Activated CD4-positive, alpha-beta T cell treated with anti-CD3 and anti-CD28 coated beads, Interleukin-2, amount 10 ng/mL, durations not matched to agents 24 days and 14 days (primary cell): Measurements from ENCODE around the gene LAIR2. TPM values are rescaled to one million over a fixed set of nuclear protein-coding genes. Genes with fewer than 3 reads are reported as not detected.
A peak's percentile ranks its signal among the peaks of the same experiment; 100 is the strongest.
"Not testable (repeated sequence)": the region's sequence is repeated elsewhere in the genome, so short reads cannot be mapped to it uniquely, and the experiment has no call there.

Experiments used
- DNase-seq: peaks from one replicate; pipeline ENCODE4 v3.0.0; 2022
- H3K27ac Mint-ChIP-seq: one replicate; pipeline ENCODE4 v1.8.0; 2022; ENCODE audit warnings: mild to moderate bottlenecking, mixed read lengths
- H3K27me3 Mint-ChIP-seq: one replicate; pipeline ENCODE4 v1.8.0; 2022; ENCODE audit warnings: mixed read lengths
- H3K36me3 Mint-ChIP-seq: one replicate; pipeline ENCODE4 v1.8.0; 2022; ENCODE audit warnings: low read depth, mild to moderate bottlenecking, mixed read lengths
- H3K4me1 Mint-ChIP-seq: one replicate; pipeline ENCODE4 v1.8.0; 2021; ENCODE audit warnings: mixed read lengths
- H3K4me3 Mint-ChIP-seq: one replicate; pipeline ENCODE4 v1.8.0; 2022; ENCODE audit warnings: mild to moderate bottlenecking, moderate library complexity, mixed read lengths
- H3K9me3 Mint-ChIP-seq: one replicate; pipeline ENCODE4 v1.8.0; 2021; ENCODE audit warnings: mixed read lengths
- intact Hi-C: fragments of 100-400 bp; cut with micrococcal nuclease; formaldehyde crosslinking; loops from one replicate; pipeline ENCODE4 v1.15.1; 2023
- total RNA-seq: library from RNA; stranded (reverse); gene quantifications from 2 replicates; pipeline ENCODE4 v1.2.3, GENCODE V29; 2022

Gene LAIR2
- total RNA-seq, 1 donor from 2014 or later, result 35.0 TPM

- intact Hi-C loops, result loop anchor here (5.0 to 10.0 kb wide), 6 partner anchors 269 to 1163 kb away; partner anchors contain the start of genes MYADM, PPP1R12C, PPP6R1 and TSEN34
- peak overlapping the region; percentile 86 for H3K27ac Mint-ChIP-seq
- H3K4me1 Mint-ChIP-seq, result peaks cover 29% of the 10 kb centered on the region
- peaks cover 11% of the 10 kb centered on the region for H3K27me3 Mint-ChIP-seq
- DNase-seq, result no peak
- H3K4me3 Mint-ChIP-seq, result peak overlapping the region; percentile 80
- peaks cover 3% of the 10 kb centered on the region for H3K9me3 Mint-ChIP-seq
- peaks cover 38% of the 10 kb centered on the region for H3K36me3 Mint-ChIP-seq
Observed at GRCh38 chr19:54461613-54462012, 41.0 kb upstream of the LAIR2 start.

- Mint-ChIP-seq H3K4me3 (peak overlapping the region; percentile 80), H3K9me3 (peaks cover 3% of the 10 kb centered on the region), H3K27me3 (peaks cover 11% of the 10 kb centered on the region), H3K27ac (peak overlapping the region; percentile 86), H3K4me1 (peaks cover 29% of the 10 kb centered on the region), H3K36me3 (peaks cover 38% of the 10 kb centered on the region)
- DNase-seq, result no peak
- intact Hi-C loops, result loop anchor here (5.0 to 10.0 kb wide), 6 partner anchors 270 to 1163 kb away; partner anchors contain the start of genes MYADM, PPP1R12C, PPP6R1 and TSEN34
Observed at GRCh38 chr19:54462047-54462654, 40.5 kb upstream of the LAIR2 start.

- H3K36me3 Mint-ChIP-seq, result peaks cover 36% of the 10 kb centered on the region
- H3K27ac Mint-ChIP-seq, result peak overlapping the region; percentile 86
- peaks cover 29% of the 10 kb centered on the region for H3K4me1 Mint-ChIP-seq
- intact Hi-C loops, result loop anchor here (1.0 to 10.0 kb wide), 7 partner anchors 14 to 1162 kb away; partner anchors contain the start of genes LENG8, MYADM, PPP1R12C and PPP6R1
- DNase-seq, result peak; percentile 91
- H3K4me3 Mint-ChIP-seq, result peak overlapping the region; percentile 87
- peaks cover 11% of the 10 kb centered on the region for H3K27me3 Mint-ChIP-seq
- peaks cover 3% of the 10 kb centered on the region for H3K9me3 Mint-ChIP-seq
Observed at GRCh38 chr19:54462655-54463530, 39.7 kb upstream of the LAIR2 start.

- H3K4me1 Mint-ChIP-seq, result peaks cover 26% of the 10 kb centered on the region
- peaks cover 29% of the 10 kb centered on the region for H3K36me3 Mint-ChIP-seq
- H3K4me3 Mint-ChIP-seq, result peak within 1 kb of the TSS; percentile 87
- intact Hi-C loops, result loop anchor here (1.0 to 10.0 kb wide), 8 partner anchors 14 to 1161 kb away; partner anchors contain the start of genes CNOT3, LENG8, MYADM and PPP1R12C
- peak within 1 kb of the TSS; percentile 90 for H3K27ac Mint-ChIP-seq
- peak; percentile 99 for DNase-seq
- H3K9me3 Mint-ChIP-seq, result peaks cover 3% of the 10 kb centered on the region
- peaks cover 16% of the 10 kb centered on the region for H3K27me3 Mint-ChIP-seq
Observed at GRCh38 chr19:54463531-54464043, 39.0 kb upstream of the LAIR2 start, which contains the start of gene LENG9. Gene LENG9, minus strand, starts transcription at chr19:54463778. Its CDS starts 252 bp downstream, at chr19:54463526.

GRCh38 chr19:54464044-54464629, 38.5 kb upstream of the LAIR2 start:
- Mint-ChIP-seq H3K27me3 (peaks cover 21% of the 10 kb centered on the region), H3K27ac (peak overlapping the region; percentile 90), H3K36me3 (peaks cover 24% of the 10 kb centered on the region), H3K4me1 (peaks cover 23% of the 10 kb centered on the region), H3K9me3 (peaks cover 3% of the 10 kb centered on the region), H3K4me3 (peak overlapping the region; percentile 87)
- intact Hi-C loops, result loop anchor here (1.0 to 10.0 kb wide), 7 partner anchors 272 to 1161 kb away; partner anchors contain the start of genes CNOT3, MYADM, PPP1R12C and PPP6R1
- DNase-seq, result peak; percentile 96

- Mint-ChIP-seq H3K4me3 (peak overlapping the region; percentile 87), H3K9me3 (peaks cover 3% of the 10 kb centered on the region), H3K4me1 (peaks cover 20% of the 10 kb centered on the region), H3K36me3 (peaks cover 19% of the 10 kb centered on the region), H3K27me3 (peaks cover 28% of the 10 kb centered on the region), H3K27ac (peak overlapping the region; percentile 90)
- peak; percentile 95 for DNase-seq
- intact Hi-C loops, result loop anchor here (1.0 to 10.0 kb wide), 7 partner anchors 273 to 1160 kb away; partner anchors contain the start of genes CNOT3, MYADM, PPP1R12C and PPP6R1
Observed at GRCh38 chr19:54464630-54465425, 37.8 kb upstream of the LAIR2 start.

GRCh38 chr19:54465426-54466109, 37.1 kb upstream of the LAIR2 start:
- peaks cover 35% of the 10 kb centered on the region for H3K27me3 Mint-ChIP-seq
- peaks cover 19% of the 10 kb centered on the region for H3K36me3 Mint-ChIP-seq
- intact Hi-C loops, result loop anchor here (10.0 kb wide), 2 partner anchors 789 to 1159 kb away; partner anchors contain the start of genes PPP6R1 and ZNF784
- H3K9me3 Mint-ChIP-seq, result peaks cover 3% of the 10 kb centered on the region
- peaks cover 20% of the 10 kb centered on the region for H3K4me1 Mint-ChIP-seq
- no peak for DNase-seq
- peak overlapping the region; percentile 68 for H3K4me3 Mint-ChIP-seq
- no peak overlapping the region for H3K27ac Mint-ChIP-seq

GRCh38 chr19:54466110-54466480, 36.5 kb upstream of the LAIR2 start:
- Mint-ChIP-seq H3K4me3 (peak overlapping the region; percentile 68), H3K4me1 (peaks cover 23% of the 10 kb centered on the region), H3K36me3 (peaks cover 14% of the 10 kb centered on the region), H3K27me3 (peaks cover 39% of the 10 kb centered on the region)
- H3K9me3 Mint-ChIP-seq, H3K27ac Mint-ChIP-seq, DNase-seq: not testable (repeated sequence)
- intact Hi-C loops, result loop anchor here (10.0 kb wide), 2 partner anchors 789 to 1159 kb away; partner anchors contain the start of genes PPP6R1 and ZNF784

GRCh38 chr19:54469496-54469934, 33.1 kb upstream of the LAIR2 start:
- peaks cover 3% of the 10 kb centered on the region for H3K9me3 Mint-ChIP-seq
- peaks cover 52% of the 10 kb centered on the region for H3K27me3 Mint-ChIP-seq
- DNase-seq, result no peak
- peaks cover 14% of the 10 kb centered on the region for H3K4me1 Mint-ChIP-seq
- H3K36me3 Mint-ChIP-seq, result no peaks in the 10 kb centered on the region
- H3K27ac Mint-ChIP-seq, result no peak overlapping the region
- no peak overlapping the region for H3K4me3 Mint-ChIP-seq
- intact Hi-C loops, result loop anchor here (10.0 kb wide), 2 partner anchors 785 to 1155 kb away; partner anchors contain the start of genes PPP6R1 and ZNF784

GRCh38 chr19:54470276-54470887, 32.2 kb upstream of the LAIR2 start:
- intact Hi-C loops, result no loop called here
- Mint-ChIP-seq H3K27ac (no peak overlapping the region), H3K27me3 (peaks cover 49% of the 10 kb centered on the region), H3K36me3 (no peaks in the 10 kb centered on the region), H3K4me1 (peaks cover 12% of the 10 kb centered on the region), H3K4me3 (no peak overlapping the region), H3K9me3 (no peaks in the 10 kb centered on the region)
- no peak for DNase-seq

GRCh38 chr19:54470991-54471782, 31.4 kb upstream of the LAIR2 start:
- peak overlapping the region; percentile 48 for H3K4me3 Mint-ChIP-seq
- no peak for DNase-seq
- intact Hi-C loops, result no loop called here
- peak overlapping the region; percentile 34 for H3K27ac Mint-ChIP-seq
- no peaks in the 10 kb centered on the region for H3K36me3 Mint-ChIP-seq
- peaks cover 9% of the 10 kb centered on the region for H3K4me1 Mint-ChIP-seq
- H3K9me3 Mint-ChIP-seq, result no peaks in the 10 kb centered on the region
- H3K27me3 Mint-ChIP-seq, result peaks cover 45% of the 10 kb centered on the region
